Measurements from ENCODE around the gene ABLIM1. TPM values are rescaled to one million over a fixed set of nuclear protein-coding genes. Genes with fewer than 3 reads are reported as not detected.

The ABLIM1 gene
- total RNA-seq, 4 donors from 2014 or later = 185 to 345 (median 304) TPM

DNA sequence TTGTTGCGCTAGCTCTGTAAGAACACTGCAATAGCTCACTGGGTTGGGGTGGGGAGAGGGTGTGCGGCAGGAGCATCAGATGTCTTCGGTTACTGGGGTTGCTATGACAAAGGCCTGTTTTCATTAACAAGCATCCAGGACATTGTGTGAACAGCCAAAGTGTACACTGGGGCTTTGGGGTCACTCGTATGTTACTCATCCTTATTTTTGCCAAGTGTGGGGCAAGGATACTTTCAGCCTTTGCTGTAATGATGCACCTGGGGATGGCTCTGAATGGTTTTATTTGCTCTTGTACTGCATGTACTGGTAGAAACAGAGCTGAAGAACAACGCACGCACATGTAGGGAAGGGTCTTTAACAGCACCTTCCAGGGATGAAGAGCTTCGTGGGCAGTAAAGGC lies 180.8 kb downstream of the ABLIM1 start:
- H3K4me1 ChIP-seq = peaks cover 0 to 33% (median 0%) of the 10 kb centered on the region in 3 donors
- H3K36me3 ChIP-seq = peaks cover 0 to 70% (median 3%) of the 10 kb centered on the region in 3 donors
- 72 to 92% methylated on average over 6 to 7 of the region's 7 CpGs for WGBS, 2 donors
- no peaks in the 10 kb centered on the region for H3K9me3 ChIP-seq
- no peaks in the 10 kb centered on the region for H3K27me3 ChIP-seq
- DNase-seq = no peak
- TF ChIP-seq, protein P1, sequence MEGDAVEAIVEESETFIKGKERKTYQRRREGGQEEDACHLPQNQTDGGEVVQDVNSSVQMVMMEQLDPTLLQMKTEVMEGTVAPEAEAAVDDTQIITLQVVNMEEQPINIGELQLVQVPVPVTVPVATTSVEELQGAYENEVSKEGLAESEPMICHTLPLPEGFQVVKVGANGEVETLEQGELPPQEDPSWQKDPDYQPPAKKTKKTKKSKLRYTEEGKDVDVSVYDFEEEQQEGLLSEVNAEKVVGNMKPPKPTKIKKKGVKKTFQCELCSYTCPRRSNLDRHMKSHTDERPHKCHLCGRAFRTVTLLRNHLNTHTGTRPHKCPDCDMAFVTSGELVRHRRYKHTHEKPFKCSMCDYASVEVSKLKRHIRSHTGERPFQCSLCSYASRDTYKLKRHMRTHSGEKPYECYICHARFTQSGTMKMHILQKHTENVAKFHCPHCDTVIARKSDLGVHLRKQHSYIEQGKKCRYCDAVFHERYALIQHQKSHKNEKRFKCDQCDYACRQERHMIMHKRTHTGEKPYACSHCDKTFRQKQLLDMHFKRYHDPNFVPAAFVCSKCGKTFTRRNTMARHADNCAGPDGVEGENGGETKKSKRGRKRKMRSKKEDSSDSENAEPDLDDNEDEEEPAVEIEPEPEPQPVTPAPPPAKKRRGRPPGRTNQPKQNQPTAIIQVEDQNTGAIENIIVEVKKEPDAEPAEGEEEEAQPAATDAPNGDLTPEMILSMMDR (IDR thresholded peaks at IDR 0.05) = no peak
- TF ChIP-seq POLR2A (IDR thresholded peaks at IDR 0.05) = no peak
- intact Hi-C loops (cut with DNase I) = loop anchor here (10.0 kb wide), 1 partner anchor 218 kb away; no protein-coding TSS in a partner anchor
- no peak overlapping the region for H3K4me3 ChIP-seq
- peak overlapping the region in 3 of 4 donors; percentile 56 to 84 (median 75) for H3K27ac ChIP-seq

- H3K36me3 ChIP-seq = peaks cover 0 to 69% (median 3%) of the 10 kb centered on the region in 3 donors
- intact Hi-C loops (cut with DNase I) = loop anchor here (5.0 to 10.0 kb wide), 3 partner anchors 72 to 302 kb away; no protein-coding TSS in a partner anchor
- peak overlapping the region in 1 of 4 donors; percentile 65 for H3K27ac ChIP-seq
- H3K4me3 ChIP-seq = no peak overlapping the region
- H3K4me1 ChIP-seq = peaks cover 0 to 44% (median 0%) of the 10 kb centered on the region in 3 donors
- no peaks in the 10 kb centered on the region for H3K27me3 ChIP-seq
- TF ChIP-seq, protein P1 (IDR thresholded peaks at IDR 0.05) = no peak
- DNase-seq = no peak
- no peaks in the 10 kb centered on the region for H3K9me3 ChIP-seq
- WGBS, 2 donors = 93 to 95% methylated on average over 5 of the region's 5 CpGs
Measured at GRCh38 chr10:114474989-114475388, 183.1 kb downstream of the ABLIM1 start.

- peaks cover 0 to 70% (median 6%) of the 10 kb centered on the region in 3 donors for H3K36me3 ChIP-seq
- no peak for DNase-seq
- no peak overlapping the region for H3K4me3 ChIP-seq
- H3K9me3 ChIP-seq = no peaks in the 10 kb centered on the region
- TF ChIP-seq, protein P1 (IDR thresholded peaks at IDR 0.05) = no peak
- TF ChIP-seq POLR2A (IDR thresholded peaks at IDR 0.05) = no peak
- intact Hi-C loops (cut with DNase I) = loop anchor here (5.0 to 10.0 kb wide), 3 partner anchors 74 to 304 kb away; no protein-coding TSS in a partner anchor
- H3K4me1 ChIP-seq = peaks cover 0 to 37% (median 0%) of the 10 kb centered on the region in 3 donors
- WGBS, 2 donors = 70 to 81% methylated on average over 3 of the region's 3 CpGs
- no peaks in the 10 kb centered on the region for H3K27me3 ChIP-seq
- peak overlapping the region in 1 of 4 donors; percentile 28 for H3K27ac ChIP-seq
Measured at GRCh38 chr10:114473776-114474175, 184.3 kb downstream of the ABLIM1 start.

DNA sequence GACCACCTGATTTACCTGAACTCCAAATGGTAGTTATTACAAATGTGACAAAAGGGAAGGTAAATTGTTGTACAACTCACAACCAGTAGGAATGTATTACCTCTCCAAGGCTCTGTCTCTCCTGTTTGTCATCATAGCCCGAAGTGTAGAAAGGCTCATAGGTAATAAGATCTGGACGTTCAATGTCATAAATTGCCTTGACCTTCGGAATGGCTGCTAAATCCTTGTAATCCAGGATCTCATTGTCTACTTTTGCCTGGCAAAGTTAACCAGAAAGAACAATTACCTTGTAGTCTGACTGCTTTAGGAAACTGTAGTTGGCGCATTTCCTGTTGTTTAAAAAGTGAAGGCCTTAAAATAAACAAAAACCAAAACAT lies 185.2 kb downstream of the ABLIM1 start:
- H3K27ac ChIP-seq = peak overlapping the region in 3 of 4 donors; percentile 3 to 58 (median 6)
- H3K4me3 ChIP-seq = no peak overlapping the region
- TF ChIP-seq, protein P1 (IDR thresholded peaks at IDR 0.05) = no peak
- no peak for TF ChIP-seq POLR2A (IDR thresholded peaks at IDR 0.05)
- no peaks in the 10 kb centered on the region for H3K27me3 ChIP-seq
- WGBS, 2 donors = 73 to 76% methylated on average over 4 of the region's 4 CpGs
- DNase-seq = no peak
- peaks cover 0 to 32% (median 0%) of the 10 kb centered on the region in 3 donors for H3K4me1 ChIP-seq
- H3K36me3 ChIP-seq = peaks cover 0 to 71% (median 3%) of the 10 kb centered on the region in 3 donors
- intact Hi-C loops (cut with DNase I) = loop anchor here (5.0 to 10.0 kb wide), 3 partner anchors 74 to 304 kb away; no protein-coding TSS in a partner anchor
- H3K9me3 ChIP-seq = no peaks in the 10 kb centered on the region
